Immature natural killer cell (primary cell): Measurements from ENCODE around the gene GATAD2A. TPM values are rescaled to one million over a fixed set of nuclear protein-coding genes. Genes with fewer than 3 reads are reported as not detected.
A peak's percentile ranks its signal among the peaks of the same experiment; 100 is the strongest.

Source experiments
- DNase-seq, 3 donors: peaks; one replicate each; pipeline ENCODE4 v3.0.0; 2022; ENCODE audit warnings: mixed read lengths in 1 of 3
- H3K27ac Mint-ChIP-seq, 6 donors: one replicate each; pipeline ENCODE4 v1.8.0; 2020; ENCODE audit warnings: mixed read lengths in 6 of 6, mild to moderate bottlenecking in 5 of 6, inconsistent platforms in 4 of 6, moderate library complexity in 3 of 6
- H3K27me3 Mint-ChIP-seq, 3 donors: one replicate each; pipeline ENCODE4 v1.8.0; 2020 to 2021; ENCODE audit warnings: low read depth in 3 of 3, mild to moderate bottlenecking in 3 of 3, mixed read lengths in 3 of 3, moderate library complexity in 3 of 3, inconsistent platforms in 1 of 3
- H3K36me3 Mint-ChIP-seq, 3 donors: one replicate each; pipeline ENCODE4 v1.8.0; 2020; ENCODE audit warnings: mixed read lengths in 3 of 3, inconsistent platforms in 2 of 3, mild to moderate bottlenecking in 2 of 3
- H3K4me1 Mint-ChIP-seq, 2 donors: one replicate each; pipeline ENCODE4 v1.8.0; 2020; ENCODE audit warnings: inconsistent platforms in 2 of 2, mild to moderate bottlenecking in 2 of 2, mixed read lengths in 2 of 2, moderate library complexity in 1 of 2
- H3K4me3 Mint-ChIP-seq, 5 donors: one replicate each; pipeline ENCODE4 v1.8.0; 2020; ENCODE audit warnings: mild to moderate bottlenecking in 5 of 5, mixed read lengths in 5 of 5, inconsistent platforms in 3 of 5, moderate library complexity in 3 of 5
- H3K9me3 Mint-ChIP-seq, 6 donors: one replicate each; pipeline ENCODE4 v1.8.0; 2020; ENCODE audit warnings: mild to moderate bottlenecking in 6 of 6, mixed read lengths in 6 of 6, inconsistent platforms in 4 of 6, moderate library complexity in 3 of 6
- polyA plus RNA-seq, 3 donors: library from polyadenylated mRNA; unstranded; fragments of 300-500 nt; fragmentation: Illumina TruSeq; gene quantifications; one replicate each; pipeline ENCODE4 v1.2.3, GENCODE V29; 2021

Gene GATAD2A
- polyA plus RNA-seq, 3 donors from 2014 or later, result 8.8 to 48.5 (median 21.0) TPM

- Mint-ChIP-seq H3K4me3 (peak overlapping the region; percentile 63 to 79 (median 69)), H3K27me3 (peaks cover 11 to 25% (median 13%) of the 10 kb centered on the region in 3 donors), H3K27ac (peak overlapping the region; percentile 88 to 97 (median 93)), H3K36me3 (no peaks in the 10 kb centered on the region), H3K9me3 (no peaks in the 10 kb centered on the region), H3K4me1 (peaks cover 84 to 96% of the 10 kb centered on the region in 2 donors)
- DNase-seq, result peak; percentile 87 to 91 (median 90)
Measured at GRCh38 chr19:19420570-19421298, 15.3 kb downstream of the GATAD2A start.

- H3K36me3 Mint-ChIP-seq, result no peaks in the 10 kb centered on the region
- DNase-seq, result peak; percentile 32 to 53 (median 42)
- H3K4me1 Mint-ChIP-seq, result peaks cover 84 to 96% of the 10 kb centered on the region in 2 donors
- no peaks in the 10 kb centered on the region for H3K9me3 Mint-ChIP-seq
- peaks cover 11 to 25% (median 13%) of the 10 kb centered on the region in 3 donors for H3K27me3 Mint-ChIP-seq
- H3K27ac Mint-ChIP-seq, result peak overlapping the region; percentile 88 to 97 (median 93)
- peak overlapping the region; percentile 63 to 79 (median 69) for H3K4me3 Mint-ChIP-seq
Measured at GRCh38 chr19:19421299-19421696, 15.8 kb downstream of the GATAD2A start.

GRCh38 chr19:19422156-19422555 lies 16.7 kb downstream of the GATAD2A start:
- H3K27ac Mint-ChIP-seq, result peak overlapping the region; percentile 88 to 97 (median 93)
- H3K4me3 Mint-ChIP-seq, result peak overlapping the region in 4 of 5 donors; percentile 67 to 79 (median 70)
- H3K9me3 Mint-ChIP-seq, result no peaks in the 10 kb centered on the region
- peaks cover 85 to 96% of the 10 kb centered on the region in 2 donors for H3K4me1 Mint-ChIP-seq
- no peak for DNase-seq
- H3K36me3 Mint-ChIP-seq, result no peaks in the 10 kb centered on the region
- peaks cover 7 to 25% (median 13%) of the 10 kb centered on the region in 3 donors for H3K27me3 Mint-ChIP-seq

GRCh38 chr19:19423322-19423721 lies 17.8 kb downstream of the GATAD2A start:
- H3K4me3 Mint-ChIP-seq, result peak overlapping the region in 1 of 5 donors; percentile 14
- no peak for DNase-seq
- H3K27me3 Mint-ChIP-seq, result peaks cover 5 to 23% (median 13%) of the 10 kb centered on the region in 3 donors

GRCh38 chr19:19425170-19425875 lies 19.8 kb downstream of the GATAD2A start:
- Mint-ChIP-seq H3K36me3 (no peaks in the 10 kb centered on the region), H3K4me1 (peaks cover 90 to 98% of the 10 kb centered on the region in 2 donors), H3K4me3 (no peak overlapping the region), H3K27me3 (peaks cover 5 to 15% (median 10%) of the 10 kb centered on the region in 3 donors), H3K9me3 (no peaks in the 10 kb centered on the region), H3K27ac (peak overlapping the region in 5 of 6 donors; percentile 42 to 80 (median 61))
- no peak for DNase-seq

More at GRCh38 chr19:19423322-19423721, 17.8 kb downstream of the GATAD2A start:
- H3K27ac Mint-ChIP-seq, result peak overlapping the region; percentile 53 to 97 (median 76)
- no peaks in the 10 kb centered on the region for H3K36me3 Mint-ChIP-seq
- peaks cover 85 to 96% of the 10 kb centered on the region in 2 donors for H3K4me1 Mint-ChIP-seq
- no peaks in the 10 kb centered on the region for H3K9me3 Mint-ChIP-seq

- Mint-ChIP-seq H3K4me1 (peaks cover 90 to 98% of the 10 kb centered on the region in 2 donors), H3K9me3 (no peaks in the 10 kb centered on the region), H3K27me3 (peaks cover 2 to 9% (median 4%) of the 10 kb centered on the region in 3 donors), H3K27ac (peak overlapping the region in 2 of 6 donors; percentile 19 to 53), H3K4me3 (no peak overlapping the region), H3K36me3 (no peaks in the 10 kb centered on the region)
- no peak for DNase-seq
Measured at GRCh38 chr19:19426216-19426615, 20.7 kb downstream of the GATAD2A start.

GRCh38 chr19:19426799-19427198 lies 21.3 kb downstream of the GATAD2A start:
- Mint-ChIP-seq H3K4me1 (peaks cover 90 to 98% of the 10 kb centered on the region in 2 donors), H3K9me3 (no peaks in the 10 kb centered on the region), H3K27ac (peak overlapping the region; percentile 18 to 73 (median 32)), H3K36me3 (no peaks in the 10 kb centered on the region), H3K27me3 (peaks cover 2 to 6% (median 3%) of the 10 kb centered on the region in 3 donors), H3K4me3 (peak overlapping the region in 2 of 5 donors; percentile 23 to 30)
- DNase-seq, result no peak

GRCh38 chr19:19427302-19427701 lies 21.8 kb downstream of the GATAD2A start:
- Mint-ChIP-seq H3K27ac (peak overlapping the region; percentile 18 to 60 (median 32)), H3K4me1 (peaks cover 90 to 98% of the 10 kb centered on the region in 2 donors), H3K27me3 (peaks cover 2 to 3% (median 3%) of the 10 kb centered on the region in 3 donors), H3K9me3 (no peaks in the 10 kb centered on the region), H3K36me3 (no peaks in the 10 kb centered on the region), H3K4me3 (no peak overlapping the region)
- DNase-seq, result no peak

- Mint-ChIP-seq H3K9me3 (no peaks in the 10 kb centered on the region), H3K4me1 (peaks cover 91 to 98% of the 10 kb centered on the region in 2 donors), H3K27ac (peak overlapping the region in 5 of 6 donors; percentile 36 to 74 (median 60)), H3K4me3 (peak overlapping the region in 1 of 5 donors; percentile 13), H3K27me3 (peaks cover 2 to 5% (median 3%) of the 10 kb centered on the region in 3 donors), H3K36me3 (no peaks in the 10 kb centered on the region)
- DNase-seq, result no peak
Measured at GRCh38 chr19:19427944-19428343, 22.5 kb downstream of the GATAD2A start.

- Mint-ChIP-seq H3K4me1 (peaks cover 91 to 98% of the 10 kb centered on the region in 2 donors), H3K4me3 (no peak overlapping the region)
Measured at GRCh38 chr19:19428746-19429145, 23.3 kb downstream of the GATAD2A start.

GRCh38 chr19:19429361-19429760 lies 23.9 kb downstream of the GATAD2A start:
- DNase-seq, result no peak
- Mint-ChIP-seq H3K27me3 (peaks cover 2 to 5% (median 3%) of the 10 kb centered on the region in 3 donors), H3K4me1 (peaks cover 93 to 99% of the 10 kb centered on the region in 2 donors), H3K9me3 (no peaks in the 10 kb centered on the region), H3K36me3 (no peaks in the 10 kb centered on the region), H3K4me3 (peak overlapping the region in 1 of 5 donors; percentile 3), H3K27ac (peak overlapping the region in 5 of 6 donors; percentile 42 to 88 (median 71))

More at GRCh38 chr19:19428746-19429145, 23.3 kb downstream of the GATAD2A start:
- Mint-ChIP-seq H3K27ac (peak overlapping the region in 5 of 6 donors; percentile 36 to 85 (median 68)), H3K9me3 (no peaks in the 10 kb centered on the region), H3K27me3 (peaks cover 2 to 5% (median 3%) of the 10 kb centered on the region in 3 donors), H3K36me3 (no peaks in the 10 kb centered on the region)
- DNase-seq, result no peak

- Mint-ChIP-seq H3K4me1 (peaks cover 90 to 96% of the 10 kb centered on the region in 2 donors), H3K27me3 (peaks cover 2 to 7% (median 5%) of the 10 kb centered on the region in 3 donors), H3K27ac (peak overlapping the region; percentile 3 to 90 (median 81)), H3K9me3 (no peaks in the 10 kb centered on the region), H3K36me3 (peaks cover 3% of the 10 kb centered on the region in 3 donors), H3K4me3 (peak overlapping the region in 1 of 5 donors; percentile 22)
- DNase-seq, result no peak
Measured at GRCh38 chr19:19432732-19433131, 27.3 kb downstream of the GATAD2A start.

- Mint-ChIP-seq H3K4me1 (peaks cover 90 to 96% of the 10 kb centered on the region in 2 donors), H3K36me3 (peaks cover 3% of the 10 kb centered on the region in 3 donors), H3K9me3 (no peaks in the 10 kb centered on the region), H3K27me3 (peaks cover 2 to 5% (median 4%) of the 10 kb centered on the region in 3 donors), H3K27ac (peak overlapping the region; percentile 72 to 90 (median 81)), H3K4me3 (peak overlapping the region in 3 of 5 donors; percentile 4 to 29 (median 18))
- DNase-seq, result no peak
Measured at GRCh38 chr19:19433666-19434213, 28.3 kb downstream of the GATAD2A start.
